ENCODE measurements around the gene TIGD1. TPM values are rescaled to one million over a fixed set of nuclear protein-coding genes. Genes with fewer than 3 reads are reported as not detected.

TIGD1 gene
- polyA plus RNA-seq, result 0.28 and 0.84 TPM in 2 replicates

DNA sequence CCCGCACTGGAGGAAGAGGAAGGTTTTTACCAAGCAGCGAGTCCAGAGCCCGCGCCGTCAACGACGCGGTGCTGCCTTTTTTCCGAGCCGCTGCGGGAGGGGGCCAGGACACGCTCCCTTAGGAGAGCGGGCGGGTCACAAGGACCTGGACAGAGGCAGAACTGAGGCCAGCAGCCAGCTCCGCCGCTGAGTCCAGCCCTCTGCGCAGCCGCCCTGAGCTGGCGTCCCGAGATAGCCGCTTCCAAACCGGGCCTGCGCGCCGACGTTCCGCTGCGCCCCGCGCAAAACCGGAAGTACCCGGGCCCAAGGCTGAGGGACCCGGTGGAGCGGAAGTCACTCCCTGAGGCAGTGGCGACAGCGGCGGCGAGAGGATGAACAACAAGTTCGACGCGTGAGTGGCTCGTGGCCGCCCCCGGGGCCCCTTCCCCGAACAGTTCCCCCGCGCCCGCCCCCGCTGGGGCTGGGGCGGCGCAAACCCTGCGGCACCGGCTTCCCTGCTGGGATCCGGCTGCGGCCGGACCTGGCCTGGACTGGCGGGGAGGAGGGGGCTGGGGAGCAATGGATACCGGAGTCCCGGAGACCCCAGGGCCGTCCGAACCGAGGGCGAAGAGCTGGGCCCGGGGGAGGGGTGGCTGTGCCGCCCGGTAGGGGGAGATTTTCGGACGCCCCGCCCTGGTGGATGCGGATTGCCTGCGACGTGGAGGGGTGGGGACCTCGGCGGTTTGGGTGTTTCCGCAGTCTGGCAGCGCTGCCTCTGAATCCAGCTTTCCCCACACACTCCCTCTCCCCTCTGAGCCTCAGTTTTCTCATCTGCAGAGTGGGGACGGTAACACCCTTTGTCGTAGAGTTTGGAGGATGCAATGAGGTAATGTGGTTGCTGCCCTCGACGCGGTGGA is at the start of gene TIGD1, which contains the start of gene EIF4E2:
Gene TIGD1, minus strand, starts transcription at position 204 of the 896 bp plus-strand sequence. CDS start 675 bp downstream, outside the sequence.
Gene EIF4E2, plus strand, starts transcription at position 336 of the 896 bp plus-strand sequence. Its CDS starts 36 bp downstream, at position 372.

DNA sequence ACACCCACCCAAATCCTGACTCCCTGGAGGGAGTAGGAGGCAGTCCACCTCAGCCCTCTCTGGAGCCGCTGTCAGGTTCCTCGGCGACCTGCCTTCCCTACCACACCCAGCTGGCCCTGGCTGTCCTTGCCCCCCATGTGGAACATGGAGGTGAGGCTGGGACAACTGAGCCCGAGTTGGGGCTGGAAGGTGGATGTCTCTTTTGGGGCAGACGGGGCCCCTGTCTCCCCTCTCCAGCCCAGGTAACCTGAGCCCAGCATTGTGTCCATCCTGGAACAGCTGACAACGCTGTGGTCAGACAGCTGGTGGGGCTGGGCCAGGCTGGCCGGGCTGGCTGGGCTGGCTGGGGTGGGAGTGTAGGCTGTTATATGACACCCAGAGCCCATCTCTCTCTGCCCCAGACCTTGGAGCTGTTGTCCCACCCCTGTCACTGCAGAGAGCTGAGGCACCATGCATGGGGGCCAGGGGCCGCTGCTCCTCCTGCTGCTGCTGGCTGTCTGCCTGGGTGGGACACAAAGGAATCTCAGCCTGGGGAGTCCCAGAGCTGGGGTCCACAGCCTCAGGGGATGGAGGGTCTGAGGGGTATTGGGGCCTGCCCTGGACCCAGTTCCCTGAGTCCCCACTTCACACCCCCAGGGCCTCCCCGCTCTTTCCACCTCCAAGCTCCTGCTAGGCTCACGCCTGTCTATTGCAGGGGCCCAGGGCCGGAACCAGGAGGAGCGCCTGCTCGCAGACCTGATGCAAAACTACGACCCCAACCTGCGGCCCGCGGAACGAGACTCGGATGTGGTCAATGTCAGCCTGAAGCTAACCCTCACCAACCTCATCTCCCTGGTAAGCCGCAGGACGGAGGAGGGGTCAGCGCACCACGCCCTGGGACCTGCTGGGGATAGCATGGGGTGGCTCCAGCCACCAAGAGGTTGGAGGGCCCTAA is 10.8 kb downstream of the TIGD1 start, which contains the start of gene CHRNG:
Gene CHRNG, plus strand, starts transcription at position 395 of the 934 bp plus-strand sequence. Its CDS starts 56 bp downstream, at position 451.

DNA sequence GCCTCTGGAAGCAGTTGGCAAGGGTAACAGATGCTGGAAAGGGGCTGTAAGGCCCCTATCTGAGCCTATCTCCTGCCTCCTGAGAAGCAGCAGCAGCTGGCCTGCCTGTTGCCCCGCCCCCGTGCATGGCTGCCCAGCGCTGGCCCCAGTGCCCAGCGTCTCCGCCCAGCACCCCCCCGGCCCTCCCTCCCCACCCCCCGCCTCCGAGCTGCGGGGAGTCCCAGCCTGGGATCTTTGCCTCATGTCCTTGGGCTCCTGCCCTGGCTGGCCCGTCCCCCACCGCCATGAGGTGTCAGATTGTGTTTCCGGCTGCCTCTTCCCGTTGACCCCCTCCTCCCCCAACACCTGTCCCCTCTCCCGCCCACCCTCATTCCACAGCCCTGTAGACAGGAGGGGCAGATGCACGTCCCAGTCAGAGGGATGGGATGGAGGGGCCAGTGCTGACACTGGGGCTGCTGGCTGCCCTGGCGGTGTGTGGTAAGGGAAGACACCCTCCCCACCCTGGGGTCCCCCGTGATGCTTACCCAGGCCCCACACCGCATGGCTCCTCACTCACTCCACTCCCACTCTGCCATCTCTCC is 24.5 kb downstream of the TIGD1 start, which contains the start of gene CHRND:
Gene CHRND, plus strand, starts transcription at position 370 of the 581 bp plus-strand sequence. Its CDS starts 56 bp downstream, at position 426.

DNA sequence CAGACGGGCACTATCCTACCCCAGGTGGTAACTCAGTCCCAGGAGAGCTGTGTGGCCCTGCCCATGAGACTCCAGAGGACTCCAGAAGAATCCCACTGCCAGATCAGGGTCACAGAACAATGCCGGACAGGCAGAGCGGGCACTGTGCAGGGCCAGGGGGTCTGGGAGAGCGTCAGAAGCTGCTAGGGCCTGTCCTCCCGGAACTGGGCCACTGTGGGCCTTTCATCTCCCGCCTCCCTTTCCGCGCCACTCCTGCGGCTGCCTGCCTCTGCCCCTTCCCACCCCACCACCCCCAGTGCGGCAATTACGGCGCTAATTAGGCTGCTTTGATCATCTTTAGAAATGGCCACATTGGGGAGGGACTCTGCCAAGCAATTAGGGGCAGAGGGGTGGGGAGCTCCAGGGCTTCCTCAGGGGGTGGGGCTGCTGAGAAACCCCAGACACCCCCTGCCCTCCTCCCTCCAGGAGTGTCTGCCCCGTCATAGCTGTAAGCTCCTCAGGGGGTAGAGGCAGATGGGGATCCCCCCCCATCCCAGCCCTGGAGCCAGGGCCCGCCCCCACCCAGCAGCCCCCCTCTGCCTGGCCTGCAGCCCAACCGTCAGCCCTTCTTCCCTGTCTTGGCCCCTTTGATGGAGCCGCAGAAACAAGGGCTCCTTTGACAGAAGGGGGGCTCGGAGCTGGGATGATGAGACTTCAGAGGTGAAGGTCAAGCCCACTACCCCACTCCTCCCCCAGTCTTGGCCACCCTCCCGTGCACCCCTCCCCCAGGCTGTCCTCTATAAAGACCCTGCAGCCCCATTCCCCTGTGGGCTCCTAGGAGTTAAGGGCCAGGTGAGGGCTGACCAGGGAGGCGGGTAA is 30.5 kb downstream of the TIGD1 start, which contains the start of gene PRSS56:
Gene PRSS56, plus strand, starts transcription at position 808 of the 858 bp plus-strand sequence. CDS start 211 bp downstream, outside the sequence.

Other genes starting within 250 kb of the TIGD1 start
- gene ALPP, start 171.8 kb downstream of the TIGD1 start, polyA plus RNA-seq, result not detected in 2 replicates
- not detected in 2 replicates for gene ALPG, start 143.7 kb downstream of the TIGD1 start, polyA plus RNA-seq
- not detected in 2 replicates for gene ALPI, start 94.4 kb downstream of the TIGD1 start, polyA plus RNA-seq
- not detected in 2 replicates for gene ECEL1, start 62.7 kb downstream of the TIGD1 start, polyA plus RNA-seq
- not detected in 2 replicates for gene PRSS56, start 30.2 kb downstream of the TIGD1 start, polyA plus RNA-seq
- gene CHRND, start 24.4 kb downstream of the TIGD1 start, polyA plus RNA-seq, result not detected in 2 replicates
- gene CHRNG, start 10.9 kb downstream of the TIGD1 start, polyA plus RNA-seq, result not detected in 2 replicates
- gene EIF4E2, start 132 bp upstream of the TIGD1 start, polyA plus RNA-seq, result 31.7 and 44.0 TPM in 2 replicates
- gene EFHD1, start 83.0 kb upstream of the TIGD1 start, polyA plus RNA-seq, result 0.15 TPM in 1 of 2 replicates, not detected in the other
- gene GIGYF2, start 146.8 kb upstream of the TIGD1 start, polyA plus RNA-seq, result 36.6 and 40.6 TPM in 2 replicates
- 1.1 and 4.3 TPM in 2 replicates for gene KCNJ13, start 226.0 kb upstream of the TIGD1 start, polyA plus RNA-seq